Vagina (tissue), 2 donors: Measurements from ENCODE around the gene IRAK3.

ENCODE experiments used
- POLR2A ChIP-seq, 2 donors: fragments of 450-650 bp; IDR thresholded peaks; one replicate each; pipeline ENCODE4 v1.6.1; 2017; ENCODE audit warnings: antibody characterized with exemption in 2 of 2, mild to moderate bottlenecking in 2 of 2, moderate library complexity in 2 of 2
- TF ChIP-seq, protein P1 (sequence below), 3 experiments: fragments of 450-650 bp in 2 of 3; fragments of 200-600 bp in 1 of 3; sonication (generic) in 1 of 3; IDR thresholded peaks; one replicate each; pipeline ENCODE4 v1.5.1; 2017 to 2019; ENCODE audit warnings: antibody characterized with exemption in 3 of 3, mild to moderate bottlenecking in 2 of 3, moderate library complexity in 2 of 3

GRCh38 chr12:66190519-66191370, 1.7 kb downstream of the IRAK3 start:
- TF ChIP-seq, protein P1, sequence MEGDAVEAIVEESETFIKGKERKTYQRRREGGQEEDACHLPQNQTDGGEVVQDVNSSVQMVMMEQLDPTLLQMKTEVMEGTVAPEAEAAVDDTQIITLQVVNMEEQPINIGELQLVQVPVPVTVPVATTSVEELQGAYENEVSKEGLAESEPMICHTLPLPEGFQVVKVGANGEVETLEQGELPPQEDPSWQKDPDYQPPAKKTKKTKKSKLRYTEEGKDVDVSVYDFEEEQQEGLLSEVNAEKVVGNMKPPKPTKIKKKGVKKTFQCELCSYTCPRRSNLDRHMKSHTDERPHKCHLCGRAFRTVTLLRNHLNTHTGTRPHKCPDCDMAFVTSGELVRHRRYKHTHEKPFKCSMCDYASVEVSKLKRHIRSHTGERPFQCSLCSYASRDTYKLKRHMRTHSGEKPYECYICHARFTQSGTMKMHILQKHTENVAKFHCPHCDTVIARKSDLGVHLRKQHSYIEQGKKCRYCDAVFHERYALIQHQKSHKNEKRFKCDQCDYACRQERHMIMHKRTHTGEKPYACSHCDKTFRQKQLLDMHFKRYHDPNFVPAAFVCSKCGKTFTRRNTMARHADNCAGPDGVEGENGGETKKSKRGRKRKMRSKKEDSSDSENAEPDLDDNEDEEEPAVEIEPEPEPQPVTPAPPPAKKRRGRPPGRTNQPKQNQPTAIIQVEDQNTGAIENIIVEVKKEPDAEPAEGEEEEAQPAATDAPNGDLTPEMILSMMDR (IDR thresholded peaks at IDR 0.05) = no peak
- no peak for TF ChIP-seq POLR2A (IDR thresholded peaks at IDR 0.05)
